Measurements from ENCODE around the gene MATN4. TPM values are rescaled to one million over a fixed set of nuclear protein-coding genes. Genes with fewer than 3 reads are reported as not detected.

The MATN4 gene
- total and polyA plus RNA-seq, 3 experiments from 2014 or later = 0.22 TPM; not detected in 2

DNA sequence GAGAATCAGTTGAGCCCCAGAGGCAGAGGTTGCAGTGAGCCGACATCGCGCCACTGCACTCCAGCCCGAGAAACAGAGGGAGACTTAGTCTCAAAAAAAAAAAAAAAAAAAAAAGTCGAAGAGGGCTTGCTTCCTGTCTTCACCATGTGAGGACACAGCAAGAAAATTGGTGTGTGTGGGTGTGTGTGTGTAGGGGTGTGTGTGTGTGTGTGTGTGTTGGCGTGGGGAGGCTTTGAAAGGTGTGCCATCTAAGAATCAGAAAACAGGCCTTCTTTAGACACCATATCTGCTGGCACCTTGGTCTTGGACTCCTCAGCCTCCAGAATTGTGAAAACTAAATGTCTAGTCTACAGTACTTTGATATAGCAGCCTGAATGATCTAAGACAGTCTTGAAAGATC lies 8.3 kb downstream of the MATN4 start:
- CTCF ChIA-PET = interaction anchor here (2.2 kb wide), 1 partner anchor 9 kb away, joined by 7 read pairs; no protein-coding TSS in a partner anchor
- H3K9me3 ChIP-seq (ENCODE audit: low read length) = no peaks in the 10 kb centered on the region
- H3K4me3 Mint-ChIP-seq = no peak overlapping the region
- no peaks in the 10 kb centered on the region for H3K9me3 Mint-ChIP-seq
- no peaks in the 10 kb centered on the region for H3K4me1 ChIP-seq (ENCODE audit: insufficient read depth, low read length)
- no peaks in the 10 kb centered on the region for H3K27me3 ChIP-seq (ENCODE audit: insufficient read depth, low read length, poor library complexity, severe bottlenecking)
- H3K27ac Mint-ChIP-seq = no peak overlapping the region
- H3K27ac ChIP-seq (ENCODE audit: low read depth, low read length) = no peak overlapping the region
- H3K27me3 Mint-ChIP-seq = peaks cover 39 to 55% of the 10 kb centered on the region in 2 donors
- no peaks in the 10 kb centered on the region for H3K36me3 ChIP-seq (ENCODE audit: insufficient read depth, low read length)
- peaks cover 0 to 5% (median 3%) of the 10 kb centered on the region in 3 donors for H3K4me1 Mint-ChIP-seq
- POLR2A ChIA-PET = no interaction called here
- no peak for DNase-seq
- H3K4me3 ChIP-seq (ENCODE audit: low read length) = no peak overlapping the region
- H3K36me3 Mint-ChIP-seq = no peaks in the 10 kb centered on the region

DNA sequence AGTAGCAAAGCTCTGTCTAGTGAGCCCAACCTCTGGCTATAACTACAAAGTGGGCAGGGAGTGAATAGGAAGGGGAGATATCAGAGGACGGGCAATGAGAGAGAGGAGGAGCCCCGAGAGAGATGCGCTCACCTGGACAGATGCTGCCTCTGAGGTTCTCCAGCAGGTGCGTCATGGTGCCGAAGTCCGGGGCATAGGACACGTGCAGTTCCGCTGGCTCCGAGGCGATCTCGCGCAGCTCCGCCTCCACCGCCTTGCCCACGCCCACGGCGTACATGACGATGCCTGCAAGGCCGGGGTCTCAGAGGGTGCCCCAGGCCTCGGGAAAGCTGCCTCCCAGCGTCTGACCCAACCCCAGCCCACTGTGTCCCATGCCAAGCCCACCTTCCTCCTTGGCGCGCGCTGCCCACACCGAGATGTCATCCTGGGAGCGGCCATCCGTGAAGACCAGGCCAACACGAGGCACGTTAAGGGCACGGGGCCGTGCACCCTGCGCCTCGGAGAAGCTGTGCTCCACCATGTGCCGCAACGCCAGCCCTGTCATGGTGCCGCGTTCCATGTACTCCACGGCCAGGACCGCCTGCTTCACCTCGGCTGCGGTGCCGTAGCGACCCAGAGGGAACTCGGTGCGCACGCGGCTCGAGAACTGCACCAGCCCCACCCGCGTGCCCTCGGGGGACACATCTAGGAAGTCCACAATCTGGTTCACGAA lies 10.2 kb downstream of the MATN4 start:
- no peak overlapping the region for H3K4me3 ChIP-seq (ENCODE audit: low read length)
- no peak overlapping the region for H3K27ac Mint-ChIP-seq
- H3K27me3 Mint-ChIP-seq = peaks cover 35 to 48% of the 10 kb centered on the region in 2 donors
- H3K9me3 ChIP-seq (ENCODE audit: low read length) = no peaks in the 10 kb centered on the region
- no peaks in the 10 kb centered on the region for H3K36me3 Mint-ChIP-seq
- DNase-seq = no peak
- H3K27me3 ChIP-seq (ENCODE audit: insufficient read depth, low read length, poor library complexity, severe bottlenecking) = peaks cover 7% of the 10 kb centered on the region
- ChIA-PET CTCF (no interaction called here), POLR2A (no interaction called here)
- no peak overlapping the region for H3K27ac ChIP-seq (ENCODE audit: low read depth, low read length)
- peaks cover 6 to 10% (median 7%) of the 10 kb centered on the region in 3 donors for H3K4me1 Mint-ChIP-seq
- no peak overlapping the region for H3K4me3 Mint-ChIP-seq
- peaks cover 5% of the 10 kb centered on the region for H3K4me1 ChIP-seq (ENCODE audit: insufficient read depth, low read length)
- no peaks in the 10 kb centered on the region for H3K9me3 Mint-ChIP-seq
- no peaks in the 10 kb centered on the region for H3K36me3 ChIP-seq (ENCODE audit: insufficient read depth, low read length)

- Histone ChIP-seq H3K27me3 (ENCODE audit: insufficient read depth, low read length, poor library complexity, severe bottlenecking) (peaks cover 9% of the 10 kb centered on the region), H3K27ac (ENCODE audit: low read depth, low read length) (no peak overlapping the region), H3K4me1 (ENCODE audit: insufficient read depth, low read length) (peaks cover 5% of the 10 kb centered on the region), H3K9me3 (ENCODE audit: low read length) (no peaks in the 10 kb centered on the region), H3K36me3 (ENCODE audit: insufficient read depth, low read length) (no peaks in the 10 kb centered on the region), H3K4me3 (ENCODE audit: low read length) (no peak overlapping the region)
- POLR2A ChIA-PET = no interaction called here
- DNase-seq = no peak
- Mint-ChIP-seq H3K27me3 (peaks cover 36 to 54% of the 10 kb centered on the region in 2 donors), H3K9me3 (no peaks in the 10 kb centered on the region), H3K36me3 (no peaks in the 10 kb centered on the region), H3K4me3 (no peak overlapping the region), H3K4me1 (peaks cover 8 to 23% (median 16%) of the 10 kb centered on the region in 3 donors), H3K27ac (no peak overlapping the region)
- CTCF ChIA-PET = interaction anchor here (0.8 to 4.4 kb wide), 19 partner anchors 10 to 496 kb away, joined by 3 to 26 read pairs (median 5); partner anchors contain the start of genes MATN4 and SYS1
These were observed 13.4 kb downstream of the MATN4 start for GRCh38 chr20:45294659-45295058.

DNA sequence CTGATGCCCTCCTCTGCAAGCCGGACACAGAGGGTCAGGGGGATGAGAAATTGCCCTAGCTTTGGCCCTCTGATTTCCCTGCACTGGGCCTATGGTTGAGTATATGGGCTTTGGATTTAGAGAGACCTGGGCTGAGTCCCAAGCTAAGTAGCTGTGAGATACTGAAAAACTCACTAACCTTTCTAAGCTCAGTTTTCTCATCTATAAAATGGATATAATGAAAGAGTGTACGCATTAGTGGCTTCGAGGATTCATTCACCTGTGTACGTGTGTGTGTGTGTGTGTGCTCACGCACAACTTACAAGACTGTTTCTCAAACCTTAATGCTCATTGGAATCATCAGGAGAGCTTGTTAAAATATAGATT lies 14.1 kb downstream of the MATN4 start:
- H3K9me3 Mint-ChIP-seq = no peaks in the 10 kb centered on the region
- Histone ChIP-seq H3K4me3 (ENCODE audit: low read length) (peak overlapping the region; percentile 43), H3K36me3 (ENCODE audit: insufficient read depth, low read length) (no peaks in the 10 kb centered on the region), H3K27ac (ENCODE audit: low read depth, low read length) (no peak overlapping the region), H3K27me3 (ENCODE audit: insufficient read depth, low read length, poor library complexity, severe bottlenecking) (peaks cover 9% of the 10 kb centered on the region), H3K4me1 (ENCODE audit: insufficient read depth, low read length) (peaks cover 5% of the 10 kb centered on the region), H3K9me3 (ENCODE audit: low read length) (no peaks in the 10 kb centered on the region)
- H3K4me3 Mint-ChIP-seq = peak overlapping the region; percentile 65 to 86 (median 77)
- no peaks in the 10 kb centered on the region for H3K36me3 Mint-ChIP-seq
- ChIA-PET POLR2A (interaction anchor here (1.0 kb wide), 1 partner anchor 326 kb away, joined by 4 read pairs; no protein-coding TSS in a partner anchor), CTCF (interaction anchor here (0.7 to 4.4 kb wide), 31 partner anchors 8 to 609 kb away, joined by 3 to 26 read pairs (median 4); partner anchors contain the start of genes MATN4 and SYS1)
- peaks cover 37 to 49% of the 10 kb centered on the region in 2 donors for H3K27me3 Mint-ChIP-seq
- no peak overlapping the region for H3K27ac Mint-ChIP-seq
- peaks cover 8 to 23% (median 16%) of the 10 kb centered on the region in 3 donors for H3K4me1 Mint-ChIP-seq
- DNase-seq = no peak

DNA sequence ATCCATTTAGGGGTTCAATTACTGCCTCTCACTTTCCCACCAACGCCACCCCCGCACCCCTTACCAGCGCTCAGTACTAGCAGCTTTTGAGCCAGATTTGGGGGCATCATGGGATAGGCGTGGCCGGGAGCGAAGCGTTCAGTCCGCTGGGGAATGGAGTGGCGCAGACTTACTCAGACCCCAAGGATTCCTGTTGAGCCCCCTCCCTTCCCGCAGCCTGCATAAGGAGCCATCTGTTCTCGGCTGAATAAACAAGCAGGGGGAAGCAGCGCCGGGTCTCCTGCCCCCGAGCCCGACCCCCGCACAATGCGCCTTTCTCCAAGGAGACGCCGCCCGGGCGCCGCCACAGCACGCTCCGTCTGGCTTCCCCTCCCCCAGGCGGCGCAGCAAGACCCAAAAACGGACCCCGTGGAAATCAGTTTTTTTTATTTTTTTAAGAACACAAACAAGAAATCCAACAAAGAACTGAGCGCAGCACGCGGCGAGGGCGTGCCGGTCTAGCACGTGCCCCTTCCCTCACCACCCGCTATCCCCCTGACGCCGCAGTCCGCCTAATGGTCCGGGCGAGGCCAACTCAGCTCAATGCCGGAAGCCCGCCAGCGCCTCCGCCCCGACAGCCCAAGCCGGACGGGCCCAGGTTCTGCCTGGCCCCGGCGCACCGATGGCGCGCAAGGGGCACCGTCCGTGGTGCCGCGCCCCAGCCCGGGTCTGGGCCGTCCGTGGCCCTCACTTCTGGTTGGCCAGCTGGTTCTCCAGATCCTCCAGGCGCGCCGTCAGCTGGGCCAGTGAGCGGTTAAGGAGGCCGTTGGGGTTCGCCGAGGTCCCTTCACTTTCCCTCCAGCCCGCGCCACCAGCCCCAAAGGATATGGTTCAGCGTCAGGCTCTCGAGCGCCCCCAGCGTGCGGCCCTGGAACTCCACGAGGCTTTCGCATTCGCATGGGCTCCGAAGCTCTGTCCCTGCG lies 14.8 kb downstream of the MATN4 start:
- H3K27me3 Mint-ChIP-seq = peaks cover 42 to 45% of the 10 kb centered on the region in 2 donors

DNA sequence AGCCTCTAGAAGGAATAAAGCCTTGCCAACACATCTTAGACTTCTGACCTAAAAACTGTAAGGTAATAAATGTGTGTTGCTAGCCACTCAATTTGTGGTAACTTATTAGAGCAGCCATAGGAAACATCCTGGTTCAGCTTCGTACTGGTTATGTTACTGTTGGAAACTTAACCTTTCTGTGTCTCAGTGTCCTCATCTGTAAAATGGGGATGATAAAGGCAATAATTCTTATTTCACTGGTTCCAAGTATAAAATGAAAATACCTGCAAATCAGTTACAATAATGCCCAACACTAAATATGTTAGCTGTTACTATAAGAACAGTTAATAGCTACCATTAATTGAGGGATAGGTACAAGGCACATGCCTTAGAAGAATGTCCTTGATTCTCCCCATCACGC lies 15.8 kb downstream of the MATN4 start:
- no peaks in the 10 kb centered on the region for H3K9me3 Mint-ChIP-seq
- ChIA-PET CTCF (interaction anchor here (0.8 to 4.4 kb wide), 11 partner anchors 9 to 479 kb away, joined by 3 to 26 read pairs (median 7); no protein-coding TSS in a partner anchor), POLR2A (no interaction called here)
- Histone ChIP-seq H3K4me3 (ENCODE audit: low read length) (no peak overlapping the region), H3K27me3 (ENCODE audit: insufficient read depth, low read length, poor library complexity, severe bottlenecking) (peaks cover 9% of the 10 kb centered on the region), H3K36me3 (ENCODE audit: insufficient read depth, low read length) (no peaks in the 10 kb centered on the region), H3K4me1 (ENCODE audit: insufficient read depth, low read length) (peaks cover 5% of the 10 kb centered on the region), H3K27ac (ENCODE audit: low read depth, low read length) (no peak overlapping the region), H3K9me3 (ENCODE audit: low read length) (no peaks in the 10 kb centered on the region)
- no peaks in the 10 kb centered on the region for H3K36me3 Mint-ChIP-seq
- H3K27me3 Mint-ChIP-seq = peaks cover 42 to 44% of the 10 kb centered on the region in 2 donors
- H3K4me3 Mint-ChIP-seq = peak overlapping the region in 5 of 7 donors; percentile 28 to 83 (median 72)
- no peak for DNase-seq
- peaks cover 8 to 23% (median 16%) of the 10 kb centered on the region in 3 donors for H3K4me1 Mint-ChIP-seq
- no peak overlapping the region for H3K27ac Mint-ChIP-seq

More for the DNA sequence above, 14.8 kb downstream of the MATN4 start:
- H3K36me3 Mint-ChIP-seq = no peaks in the 10 kb centered on the region
- H3K4me1 Mint-ChIP-seq = peaks cover 8 to 23% (median 16%) of the 10 kb centered on the region in 3 donors
- H3K27ac Mint-ChIP-seq = peak overlapping the region in 2 of 8 donors; percentile 22 to 35
- peak overlapping the region; percentile 65 to 86 (median 77) for H3K4me3 Mint-ChIP-seq
- peaks cover 5% of the 10 kb centered on the region for H3K4me1 ChIP-seq (ENCODE audit: insufficient read depth, low read length)
- H3K4me3 ChIP-seq (ENCODE audit: low read length) = peak overlapping the region; percentile 43
- no peak overlapping the region for H3K27ac ChIP-seq (ENCODE audit: low read depth, low read length)
- DNase-seq = peak; percentile 66 to 80 (median 68)
- no peaks in the 10 kb centered on the region for H3K9me3 Mint-ChIP-seq
- H3K27me3 ChIP-seq (ENCODE audit: insufficient read depth, low read length, poor library complexity, severe bottlenecking) = peaks cover 9% of the 10 kb centered on the region
- POLR2A ChIA-PET = interaction anchor here (1.0 kb wide), 1 partner anchor 326 kb away, joined by 4 read pairs; no protein-coding TSS in a partner anchor
- no peaks in the 10 kb centered on the region for H3K36me3 ChIP-seq (ENCODE audit: insufficient read depth, low read length)
- CTCF ChIA-PET = interaction anchor here (0.7 to 4.4 kb wide), 32 partner anchors 8 to 609 kb away, joined by 3 to 26 read pairs (median 4); partner anchors contain the start of genes MATN4 and SYS1
- H3K9me3 ChIP-seq (ENCODE audit: low read length) = no peaks in the 10 kb centered on the region

DNA sequence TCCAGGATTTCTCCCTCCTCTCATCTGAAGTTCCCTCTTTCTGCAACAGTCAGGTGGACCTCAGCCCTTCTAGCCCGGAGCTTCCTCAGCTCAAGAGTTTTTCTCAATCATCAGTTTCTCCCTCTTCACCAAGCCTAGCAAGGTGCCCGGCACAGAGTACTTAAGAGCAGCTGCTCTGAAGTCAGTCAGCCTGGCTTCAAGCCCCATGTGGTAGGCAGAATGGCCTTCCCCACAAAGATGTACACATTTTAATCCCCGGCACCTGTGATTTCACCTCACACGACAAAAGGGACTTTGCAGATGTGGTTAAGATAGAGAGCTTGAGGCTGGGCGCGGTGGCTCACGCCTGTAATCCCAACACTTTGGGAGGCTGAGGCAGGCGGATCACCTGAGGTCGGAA lies 16.6 kb downstream of the MATN4 start:
- Histone ChIP-seq H3K27ac (ENCODE audit: low read depth, low read length) (no peak overlapping the region), H3K4me1 (ENCODE audit: insufficient read depth, low read length) (peaks cover 5% of the 10 kb centered on the region), H3K4me3 (ENCODE audit: low read length) (no peak overlapping the region), H3K27me3 (ENCODE audit: insufficient read depth, low read length, poor library complexity, severe bottlenecking) (peaks cover 9% of the 10 kb centered on the region), H3K36me3 (ENCODE audit: insufficient read depth, low read length) (no peaks in the 10 kb centered on the region), H3K9me3 (ENCODE audit: low read length) (no peaks in the 10 kb centered on the region)
- ChIA-PET CTCF (interaction anchor here (1.0 to 4.4 kb wide), 13 partner anchors 8 to 480 kb away, joined by 3 to 26 read pairs (median 6); partner anchors contain the start of gene RBPJL), POLR2A (no interaction called here)
- no peaks in the 10 kb centered on the region for H3K9me3 Mint-ChIP-seq
- DNase-seq = no peak
- H3K36me3 Mint-ChIP-seq = no peaks in the 10 kb centered on the region
- no peak overlapping the region for H3K4me3 Mint-ChIP-seq
- H3K27me3 Mint-ChIP-seq = peaks cover 40 to 43% of the 10 kb centered on the region in 2 donors
- H3K27ac Mint-ChIP-seq = no peak overlapping the region
- peaks cover 8 to 23% (median 16%) of the 10 kb centered on the region in 3 donors for H3K4me1 Mint-ChIP-seq
